ENCODE measurements around the gene SESN3. TPM values are rescaled to one million over a fixed set of nuclear protein-coding genes. Genes with fewer than 3 reads are reported as not detected.

SESN3 gene
- total RNA-seq, 2 experiments from 2014 or later: 17.5 to 18.1 TPM

DNA sequence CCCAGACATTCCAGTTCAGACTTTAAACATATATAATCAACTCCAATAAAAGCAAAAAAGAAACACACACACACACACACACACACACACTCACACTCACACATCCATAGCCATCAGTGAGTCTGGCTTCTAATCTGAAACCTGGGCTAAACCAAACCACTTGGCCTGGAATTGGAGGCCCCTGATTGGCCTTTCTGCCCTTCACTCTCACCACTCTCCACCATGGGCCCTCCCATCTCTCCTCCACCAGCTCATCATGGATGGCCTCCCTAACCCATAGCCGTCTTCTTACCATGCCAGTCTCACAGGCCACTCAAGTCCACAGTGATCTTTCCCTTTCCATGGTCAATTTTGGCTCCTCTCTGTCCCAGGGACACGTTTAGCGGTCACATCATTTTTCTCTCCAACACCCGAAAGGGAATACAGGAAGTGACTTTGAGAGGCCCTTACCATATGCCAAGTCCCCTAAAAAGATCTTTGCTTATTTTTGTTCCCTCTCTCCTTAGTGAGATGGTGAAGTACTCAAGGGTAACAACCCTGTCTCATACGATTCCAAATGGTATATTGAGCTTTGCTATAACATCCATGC, 74.8 kb downstream of the SESN3 start:
- Mint-ChIP-seq H3K27me3 (ENCODE audit: low read depth) (no peaks in the 10 kb centered on the region), H3K27ac (peak overlapping the region; percentile 3), H3K4me1 (ENCODE audit: low read depth) (peaks cover 40% of the 10 kb centered on the region), H3K9me3 (no peaks in the 10 kb centered on the region), H3K36me3 (ENCODE audit: low read depth) (no peaks in the 10 kb centered on the region), H3K4me3 (no peak overlapping the region)
- intact Hi-C loops (cut with micrococcal nuclease): no loop called here
- no peak for DNase-seq
- CTCF ChIA-PET: interaction anchor here (0.6 to 12.5 kb wide), 11 partner anchors 16 to 607 kb away, joined by 3 to 281 read pairs (median 3); no protein-coding TSS in a partner anchor

DNA sequence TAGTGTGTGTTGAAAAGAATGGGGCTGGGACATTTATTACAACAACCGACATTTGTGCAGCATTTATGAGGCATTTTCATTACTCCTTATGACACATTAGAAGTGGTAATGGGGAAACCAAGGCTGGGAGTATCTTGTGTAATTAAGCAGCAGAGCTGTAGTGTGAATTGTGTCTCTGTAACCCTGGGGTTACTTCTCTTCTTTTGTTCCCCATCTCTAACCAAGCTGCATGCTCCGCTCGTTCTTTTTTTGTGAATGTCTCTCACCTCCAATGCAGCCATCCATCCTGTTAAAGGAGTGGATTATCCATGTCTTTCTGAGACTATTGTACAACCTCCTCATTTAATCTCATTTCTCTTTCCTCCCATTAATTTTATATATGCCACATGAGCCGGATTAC, 75.6 kb downstream of the SESN3 start:
- DNase-seq: no peak
- Mint-ChIP-seq H3K4me1 (ENCODE audit: low read depth) (peaks cover 40% of the 10 kb centered on the region), H3K27me3 (ENCODE audit: low read depth) (no peaks in the 10 kb centered on the region), H3K27ac (no peak overlapping the region), H3K4me3 (no peak overlapping the region), H3K36me3 (ENCODE audit: low read depth) (no peaks in the 10 kb centered on the region), H3K9me3 (no peaks in the 10 kb centered on the region)
- CTCF ChIA-PET: interaction anchor here (0.5 to 12.5 kb wide), 29 partner anchors 9 to 614 kb away, joined by 3 to 281 read pairs (median 4); partner anchors contain the start of gene SESN3
- intact Hi-C loops (cut with micrococcal nuclease): no loop called here

DNA sequence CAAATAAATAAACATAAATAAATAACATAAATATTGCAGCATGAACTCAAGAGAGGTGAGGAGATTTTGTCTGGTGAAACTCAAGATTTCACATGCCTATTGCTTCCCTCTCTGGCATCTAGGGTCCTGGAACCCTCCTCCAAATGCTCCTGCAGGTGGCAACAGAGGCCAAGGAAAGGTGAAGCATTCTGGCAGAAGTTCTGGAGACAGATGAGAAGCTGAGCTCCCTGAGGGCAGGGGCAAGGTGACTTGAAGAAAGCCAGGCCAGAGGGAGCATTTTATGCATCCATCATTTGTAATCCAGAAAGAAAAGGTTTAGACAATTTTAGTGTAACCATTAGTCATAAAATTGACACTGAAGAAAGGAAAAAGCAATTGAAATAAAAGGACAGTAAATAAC, 76.5 kb downstream of the SESN3 start:
- Mint-ChIP-seq H3K27ac (no peak overlapping the region), H3K27me3 (ENCODE audit: low read depth) (peaks cover 1% of the 10 kb centered on the region), H3K9me3 (no peaks in the 10 kb centered on the region), H3K36me3 (ENCODE audit: low read depth) (no peaks in the 10 kb centered on the region), H3K4me3 (no peak overlapping the region), H3K4me1 (ENCODE audit: low read depth) (peaks cover 42% of the 10 kb centered on the region)
- intact Hi-C loops (cut with micrococcal nuclease): loop anchor here (1.0 to 5.0 kb wide), 5 partner anchors 218 to 908 kb away; no protein-coding TSS in a partner anchor
- CTCF ChIA-PET: interaction anchor here (0.6 to 12.5 kb wide), 46 partner anchors 9 to 635 kb away, joined by 3 to 281 read pairs (median 4); partner anchors contain the start of genes CEP57, ENDOD1, FAM76B and SESN3
- DNase-seq: peak; percentile 89

DNA sequence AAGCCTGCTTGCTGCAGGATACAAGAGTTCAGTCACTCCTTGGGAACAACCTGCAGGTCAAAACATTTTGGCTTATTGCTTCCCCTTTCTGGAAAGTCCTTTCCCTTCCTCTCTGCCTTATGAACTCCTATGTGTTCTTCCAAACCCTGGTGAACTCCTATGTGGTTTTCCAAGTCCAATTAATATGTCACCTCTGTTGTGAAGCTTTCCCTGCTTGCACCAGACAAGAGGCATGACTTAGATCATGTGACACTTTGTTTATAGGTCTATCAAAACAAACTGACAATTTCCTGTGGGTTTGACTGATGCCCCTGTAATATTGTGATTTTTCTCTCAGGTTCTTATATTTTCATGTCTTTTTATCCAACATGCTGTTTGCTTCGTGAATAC, 77.2 kb downstream of the SESN3 start:
- Mint-ChIP-seq H3K36me3 (ENCODE audit: low read depth) (no peaks in the 10 kb centered on the region), H3K4me1 (ENCODE audit: low read depth) (peaks cover 43% of the 10 kb centered on the region), H3K9me3 (no peaks in the 10 kb centered on the region), H3K4me3 (peak overlapping the region; percentile 82), H3K27me3 (ENCODE audit: low read depth) (peaks cover 2% of the 10 kb centered on the region), H3K27ac (peak overlapping the region; percentile 89)
- CTCF ChIA-PET: interaction anchor here (0.7 to 12.5 kb wide), 36 partner anchors 10 to 636 kb away, joined by 3 to 281 read pairs (median 4); partner anchors contain the start of genes CEP57, ENDOD1, FAM76B and SESN3
- intact Hi-C loops (cut with micrococcal nuclease): loop anchor here (1.0 to 5.0 kb wide), 7 partner anchors 183 to 908 kb away; no protein-coding TSS in a partner anchor
- DNase-seq: no peak

DNA sequence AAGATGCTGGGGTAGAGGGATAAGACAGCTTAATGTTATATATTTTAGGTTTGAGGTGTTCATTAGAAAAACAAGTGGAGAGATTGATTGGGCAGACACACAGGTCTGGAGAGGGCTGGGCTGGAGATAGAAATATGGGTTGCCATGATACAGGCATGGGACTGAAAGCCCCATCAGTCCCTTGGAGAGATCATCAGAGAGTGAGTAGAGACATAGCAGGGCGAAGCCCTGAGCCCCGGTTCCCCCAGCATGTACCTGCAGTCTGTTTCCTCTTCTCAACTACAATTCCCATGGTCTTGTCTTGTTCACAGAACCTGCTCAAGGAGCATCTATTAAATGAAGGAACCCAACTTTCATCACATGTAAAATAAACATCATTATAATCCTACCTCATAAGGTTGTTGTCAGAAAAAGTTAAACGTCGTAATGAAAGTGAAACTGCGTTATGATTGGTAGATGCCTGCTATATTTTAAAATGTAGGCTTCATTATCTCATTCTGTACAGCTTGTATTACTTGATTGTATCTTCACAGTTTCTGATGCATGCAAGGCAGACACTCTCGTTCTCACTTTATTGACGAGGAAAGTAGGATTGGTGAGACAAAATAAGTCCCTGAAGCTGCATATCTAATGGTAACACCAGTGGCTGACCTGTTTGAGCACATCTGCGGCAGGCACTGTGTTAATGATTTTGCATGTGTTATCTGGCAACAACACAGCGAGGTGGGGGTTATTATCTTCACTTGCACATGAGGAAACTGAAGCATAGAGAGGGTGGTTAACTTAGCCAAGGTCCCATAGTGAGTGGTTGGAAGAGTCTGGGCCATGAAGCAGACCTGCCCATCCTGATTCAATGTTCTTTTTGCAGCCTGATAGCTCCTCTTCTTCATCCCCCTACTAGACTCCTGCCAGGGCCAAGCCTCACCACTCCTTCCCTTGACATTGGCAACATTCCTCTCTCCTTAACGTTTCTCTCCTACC, 77.8 kb downstream of the SESN3 start:
- Mint-ChIP-seq H3K27ac (peak overlapping the region; percentile 89), H3K4me1 (ENCODE audit: low read depth) (peaks cover 39% of the 10 kb centered on the region), H3K27me3 (ENCODE audit: low read depth) (peaks cover 2% of the 10 kb centered on the region), H3K9me3 (no peaks in the 10 kb centered on the region), H3K4me3 (peak overlapping the region; percentile 82), H3K36me3 (ENCODE audit: low read depth) (no peaks in the 10 kb centered on the region)
- CTCF ChIA-PET: interaction anchor here (0.6 to 12.5 kb wide), 47 partner anchors 11 to 1123 kb away, joined by 3 to 281 read pairs (median 4); partner anchors contain the start of genes CEP57, ENDOD1, FAM76B and SESN3
- peak; percentile 48 for DNase-seq
- intact Hi-C loops (cut with micrococcal nuclease): loop anchor here (2.0 to 5.0 kb wide), 4 partner anchors 184 to 909 kb away; no protein-coding TSS in a partner anchor

DNA sequence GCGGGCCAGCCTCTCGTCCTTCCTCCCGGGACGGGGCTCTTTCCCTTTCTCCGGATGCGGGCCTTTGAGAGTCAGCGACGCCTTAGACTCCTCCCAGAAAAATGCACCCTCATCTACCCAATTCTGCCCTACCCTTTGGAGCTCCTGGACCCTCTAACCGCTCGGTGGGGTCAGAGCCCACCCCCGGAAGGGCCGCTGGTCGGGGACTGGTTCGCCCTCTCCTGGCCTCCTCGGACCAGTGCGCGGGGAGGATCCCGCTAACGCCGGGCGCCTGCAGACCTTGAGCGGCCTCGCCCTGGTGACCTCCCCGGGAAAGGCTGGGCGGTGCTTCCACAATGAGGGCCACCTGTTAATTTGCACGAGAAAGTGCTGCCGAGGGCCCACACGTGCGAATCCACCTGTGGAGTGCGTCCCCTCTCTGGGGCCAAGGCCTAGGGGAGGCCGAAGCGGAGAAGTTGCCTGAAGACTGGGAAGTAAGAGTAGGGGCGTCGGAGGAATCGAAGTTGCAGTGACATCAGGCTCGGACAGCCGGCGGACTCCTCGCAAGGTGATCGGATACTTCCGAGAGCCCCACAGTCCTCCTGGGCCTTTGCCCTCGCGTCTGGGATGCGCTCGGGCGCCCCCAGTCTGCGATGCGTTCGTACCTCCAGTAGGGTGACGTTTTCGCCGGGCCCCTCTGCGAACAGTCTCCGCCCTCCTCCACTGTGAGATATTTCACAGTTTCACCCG, 79.9 kb downstream of the SESN3 start:
- DNase-seq: peak; percentile 96
- Mint-ChIP-seq H3K36me3 (ENCODE audit: low read depth) (no peaks in the 10 kb centered on the region), H3K27me3 (ENCODE audit: low read depth) (peaks cover 5% of the 10 kb centered on the region), H3K4me3 (peak overlapping the region; percentile 85), H3K4me1 (ENCODE audit: low read depth) (peaks cover 36% of the 10 kb centered on the region), H3K9me3 (no peaks in the 10 kb centered on the region), H3K27ac (peak overlapping the region; percentile 89)
- CTCF ChIA-PET: interaction anchor here (0.5 to 12.5 kb wide), 34 partner anchors 8 to 1275 kb away, joined by 3 to 281 read pairs (median 4); partner anchors contain the start of genes SESN3 and SRSF8
- intact Hi-C loops (cut with micrococcal nuclease): loop anchor here (1.0 to 5.0 kb wide), 13 partner anchors 62 to 1275 kb away; partner anchors contain the start of genes CWC15, ENDOD1, FAM76B and JRKL

DNA sequence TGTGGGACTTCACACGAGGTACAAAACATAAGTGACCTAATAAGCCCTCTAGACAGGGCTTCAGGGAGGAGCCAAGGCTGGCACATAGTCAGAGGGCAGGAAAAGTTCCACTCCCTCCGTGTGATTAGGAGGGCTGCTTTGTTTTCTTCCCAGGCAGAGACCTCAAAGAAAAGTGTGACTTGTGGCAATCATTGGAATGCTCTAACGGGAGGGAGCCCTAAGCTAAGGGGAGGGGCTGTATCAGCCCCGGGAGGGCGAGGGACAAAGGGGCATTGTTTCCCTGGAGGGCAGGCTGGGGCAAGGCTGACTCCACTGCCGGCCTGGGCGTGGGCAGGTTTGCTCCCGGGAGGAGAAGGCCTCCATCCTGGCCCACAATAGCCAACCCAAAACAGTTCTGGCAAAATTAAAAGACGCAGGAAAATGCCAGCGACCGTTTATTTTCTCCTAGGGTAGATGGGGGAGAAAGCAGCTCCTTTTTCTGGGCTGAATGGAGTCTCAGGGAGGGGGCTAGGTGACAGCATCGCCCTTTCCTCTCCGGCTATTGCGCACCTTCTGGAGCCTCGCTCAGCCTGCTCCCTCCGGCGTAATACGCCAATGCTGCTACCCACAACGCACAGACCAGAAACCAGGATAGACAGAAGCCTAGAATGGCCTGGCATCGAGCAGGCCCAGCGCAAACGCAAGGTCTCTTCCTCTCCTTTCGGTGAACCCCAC, 81.2 kb downstream of the SESN3 start:
- no peaks in the 10 kb centered on the region for H3K36me3 Mint-ChIP-seq (ENCODE audit: low read depth)
- DNase-seq: no peak
- intact Hi-C loops (cut with micrococcal nuclease): loop anchor here (2.0 to 5.0 kb wide), 5 partner anchors 149 to 1241 kb away; partner anchors contain the start of gene JRKL
- peaks cover 35% of the 10 kb centered on the region for H3K4me1 Mint-ChIP-seq (ENCODE audit: low read depth)
- CTCF ChIA-PET: interaction anchor here (0.6 to 12.5 kb wide), 13 partner anchors 9 to 613 kb away, joined by 3 to 281 read pairs (median 4); partner anchors contain the start of genes SESN3 and SRSF8
- peaks cover 12% of the 10 kb centered on the region for H3K27me3 Mint-ChIP-seq (ENCODE audit: low read depth)
- H3K4me3 Mint-ChIP-seq: peak overlapping the region; percentile 85
- no peaks in the 10 kb centered on the region for H3K9me3 Mint-ChIP-seq
- no peak overlapping the region for H3K27ac Mint-ChIP-seq

DNA sequence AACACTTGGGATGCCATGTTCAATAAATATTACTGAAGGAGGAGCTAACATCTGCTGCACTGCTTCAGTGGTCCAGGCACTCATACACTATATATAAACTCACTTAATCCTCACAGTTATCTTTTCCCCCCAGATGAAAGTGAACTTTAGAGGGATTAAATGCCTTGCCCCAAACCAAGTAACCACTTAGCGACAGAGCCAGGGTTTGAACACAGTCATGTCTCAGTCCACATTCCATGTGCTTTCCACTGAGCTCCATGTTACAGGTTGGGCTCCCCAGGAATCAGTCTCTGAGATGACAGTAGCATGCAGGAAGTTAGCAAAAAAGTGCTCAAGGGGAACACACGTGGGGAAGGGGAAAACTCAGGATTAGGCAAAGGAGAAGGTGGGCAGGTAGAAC, 82.1 kb downstream of the SESN3 start:
- no peaks in the 10 kb centered on the region for H3K36me3 Mint-ChIP-seq (ENCODE audit: low read depth)
- H3K27ac Mint-ChIP-seq: no peak overlapping the region
- peaks cover 21% of the 10 kb centered on the region for H3K27me3 Mint-ChIP-seq (ENCODE audit: low read depth)
- peaks cover 31% of the 10 kb centered on the region for H3K4me1 Mint-ChIP-seq (ENCODE audit: low read depth)
- intact Hi-C loops (cut with micrococcal nuclease): loop anchor here (5.0 kb wide), 1 partner anchor 362 kb away; no protein-coding TSS in a partner anchor
- H3K9me3 Mint-ChIP-seq: no peaks in the 10 kb centered on the region
- DNase-seq: no peak
- no peak overlapping the region for H3K4me3 Mint-ChIP-seq
- CTCF ChIA-PET: interaction anchor here (1.4 to 7.5 kb wide), 2 partner anchors 80 to 556 kb away, joined by 4 to 80 read pairs; partner anchors contain the start of gene SRSF8

DNA sequence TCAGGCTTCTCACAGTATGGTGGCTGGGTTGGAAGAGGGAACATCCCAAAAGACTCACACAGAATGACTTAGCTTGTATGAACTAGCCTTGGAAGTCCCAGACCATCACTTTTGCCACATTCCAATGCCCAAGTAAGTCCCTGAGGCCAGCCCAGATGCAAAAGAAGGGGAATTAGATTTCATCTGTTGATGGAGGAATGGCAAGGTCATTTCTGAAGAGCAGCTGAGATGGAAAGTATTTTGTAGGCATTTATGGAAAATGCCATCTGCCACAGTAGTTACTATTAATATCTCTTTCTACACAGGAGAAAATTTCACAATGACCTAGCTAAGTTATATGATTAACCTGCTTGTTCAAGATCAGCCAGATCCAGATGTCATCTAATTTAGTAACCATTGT, 82.6 kb downstream of the SESN3 start:
- H3K4me1 Mint-ChIP-seq (ENCODE audit: low read depth): peaks cover 26% of the 10 kb centered on the region
- CTCF ChIA-PET: interaction anchor here (1.4 to 7.5 kb wide), 3 partner anchors 55 to 557 kb away, joined by 4 to 80 read pairs (median 5); partner anchors contain the start of gene SRSF8
- no peak overlapping the region for H3K27ac Mint-ChIP-seq
- intact Hi-C loops (cut with micrococcal nuclease): loop anchor here (5.0 kb wide), 1 partner anchor 361 kb away; no protein-coding TSS in a partner anchor
- no peaks in the 10 kb centered on the region for H3K36me3 Mint-ChIP-seq (ENCODE audit: low read depth)
- DNase-seq: no peak
- no peaks in the 10 kb centered on the region for H3K9me3 Mint-ChIP-seq
- no peak overlapping the region for H3K4me3 Mint-ChIP-seq
- peaks cover 26% of the 10 kb centered on the region for H3K27me3 Mint-ChIP-seq (ENCODE audit: low read depth)

DNA sequence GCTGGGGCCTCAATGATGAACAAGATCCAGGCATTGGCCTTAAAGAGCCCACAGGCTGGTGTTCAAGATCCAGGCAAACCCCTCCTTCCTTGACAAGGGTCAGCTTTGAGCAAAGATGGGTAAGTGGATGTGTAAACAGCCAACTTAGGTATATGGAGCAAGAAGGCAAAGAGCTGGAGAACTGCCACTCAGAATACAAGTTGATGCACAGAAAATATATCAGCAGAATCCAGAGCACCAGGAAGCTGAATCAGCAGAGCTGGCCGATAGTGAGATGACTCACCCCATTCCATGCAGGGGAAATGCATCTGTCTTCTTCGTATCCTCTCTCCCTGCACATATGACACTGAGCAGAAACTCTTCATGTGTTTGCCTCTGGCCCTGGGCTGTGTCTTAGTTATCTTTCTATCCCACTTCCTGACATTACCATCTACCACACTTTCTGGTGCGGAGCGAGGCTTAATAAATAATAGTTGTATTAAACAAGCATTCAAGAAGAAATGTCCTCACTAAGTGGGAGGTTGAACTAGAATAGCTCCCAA, 83.6 kb downstream of the SESN3 start:
- Mint-ChIP-seq H3K36me3 (ENCODE audit: low read depth) (no peaks in the 10 kb centered on the region), H3K4me1 (ENCODE audit: low read depth) (peaks cover 19% of the 10 kb centered on the region), H3K27ac (no peak overlapping the region), H3K27me3 (ENCODE audit: low read depth) (peaks cover 30% of the 10 kb centered on the region), H3K9me3 (no peaks in the 10 kb centered on the region), H3K4me3 (no peak overlapping the region)
- intact Hi-C loops (cut with micrococcal nuclease): loop anchor here (5.0 kb wide), 1 partner anchor 360 kb away; no protein-coding TSS in a partner anchor
- peak; percentile 47 for DNase-seq
- CTCF ChIA-PET: interaction anchor here (0.6 to 7.5 kb wide), 7 partner anchors 10 to 617 kb away, joined by 3 to 80 read pairs (median 4); partner anchors contain the start of gene SRSF8

All from activated naive CD4-positive, alpha-beta T cell treated with anti-CD3 and anti-CD28 coated beads for 36 hours (primary cell).